Astrocyte (in vitro differentiated cells and primary cell): ENCODE results near the gene GYG2.

Experiments
- EZH2 ChIP-seq: IDR thresholded peaks from 2 replicates; pipeline ENCODE4 v1.6.1; 2012; ENCODE audit warnings: mild to moderate bottlenecking, low read length, inconsistent platforms; ENCODE audit not compliant: insufficient read depth
- TF ChIP-seq, protein P1 (sequence below): IDR thresholded peaks from 2 replicates; pipeline ENCODE4 v1.5.1; 2011; ENCODE audit warnings: low read depth, mild to moderate bottlenecking, inconsistent platforms, low read length, moderate library complexity; ENCODE audit not compliant: insufficient read depth

DNA sequence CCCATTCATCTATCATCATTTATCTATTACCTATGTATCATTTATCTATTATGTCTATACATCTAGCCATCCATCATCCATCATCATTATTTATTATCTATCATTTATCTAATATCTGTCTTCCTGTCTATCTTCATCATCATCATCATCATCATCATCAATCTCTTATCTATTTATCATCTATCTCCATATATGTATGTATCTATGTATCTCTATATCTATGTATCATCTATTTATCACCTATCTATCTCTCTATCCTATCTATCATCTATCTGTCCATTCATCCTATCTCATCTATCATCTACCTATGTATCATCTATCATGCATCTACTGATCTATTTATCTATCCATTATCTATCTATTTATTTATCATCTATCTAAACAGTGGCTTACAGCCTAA is 3.8 kb upstream of the GYG2 start:
- TF ChIP-seq, protein P1, sequence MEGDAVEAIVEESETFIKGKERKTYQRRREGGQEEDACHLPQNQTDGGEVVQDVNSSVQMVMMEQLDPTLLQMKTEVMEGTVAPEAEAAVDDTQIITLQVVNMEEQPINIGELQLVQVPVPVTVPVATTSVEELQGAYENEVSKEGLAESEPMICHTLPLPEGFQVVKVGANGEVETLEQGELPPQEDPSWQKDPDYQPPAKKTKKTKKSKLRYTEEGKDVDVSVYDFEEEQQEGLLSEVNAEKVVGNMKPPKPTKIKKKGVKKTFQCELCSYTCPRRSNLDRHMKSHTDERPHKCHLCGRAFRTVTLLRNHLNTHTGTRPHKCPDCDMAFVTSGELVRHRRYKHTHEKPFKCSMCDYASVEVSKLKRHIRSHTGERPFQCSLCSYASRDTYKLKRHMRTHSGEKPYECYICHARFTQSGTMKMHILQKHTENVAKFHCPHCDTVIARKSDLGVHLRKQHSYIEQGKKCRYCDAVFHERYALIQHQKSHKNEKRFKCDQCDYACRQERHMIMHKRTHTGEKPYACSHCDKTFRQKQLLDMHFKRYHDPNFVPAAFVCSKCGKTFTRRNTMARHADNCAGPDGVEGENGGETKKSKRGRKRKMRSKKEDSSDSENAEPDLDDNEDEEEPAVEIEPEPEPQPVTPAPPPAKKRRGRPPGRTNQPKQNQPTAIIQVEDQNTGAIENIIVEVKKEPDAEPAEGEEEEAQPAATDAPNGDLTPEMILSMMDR = no peak
- TF ChIP-seq EZH2 = no peak
